Activated T-helper 2 cell treated with anti-CD3 and anti-CD28 coated beads, Interferon-gamma antibody, Interleukin-2, Interleukin-4, amounts not matched to agents 10 μg/mL and 5 μg/mL and 100 μg/mL, durations not matched to agents 14 hours and 24 hours and 36 hours (primary cell): ENCODE results near the gene GRID1. TPM values are rescaled to one million over a fixed set of nuclear protein-coding genes. Genes with fewer than 3 reads are reported as not detected.
A peak's percentile ranks its signal among the peaks of the same experiment; 100 is the strongest.
"Not testable (repeated sequence)": the region's sequence is repeated elsewhere in the genome, so short reads cannot be mapped to it uniquely, and the experiment has no call there.

Experiments used
- DNase-seq: peaks from one replicate; pipeline ENCODE4 v3.0.0; 2021; ENCODE audit warnings: low spot score
- H3K27ac Mint-ChIP-seq: one replicate; pipeline ENCODE4 v1.8.0; 2021; ENCODE audit warnings: mixed read lengths
- H3K27me3 Mint-ChIP-seq: one replicate; pipeline ENCODE4 v1.8.0; 2021; ENCODE audit warnings: low read depth, mixed read lengths
- H3K36me3 Mint-ChIP-seq: one replicate; pipeline ENCODE4 v1.8.0; 2021; ENCODE audit warnings: low read depth, mixed read lengths
- H3K4me1 Mint-ChIP-seq: one replicate; pipeline ENCODE4 v1.8.0; 2021; ENCODE audit warnings: low read depth, mixed read lengths
- H3K4me3 Mint-ChIP-seq: one replicate; pipeline ENCODE4 v1.8.0; 2021; ENCODE audit warnings: low read depth, mild to moderate bottlenecking, moderate library complexity, mixed read lengths
- H3K9me3 Mint-ChIP-seq: one replicate; pipeline ENCODE4 v1.8.0; 2021; ENCODE audit warnings: mixed read lengths
- intact Hi-C: fragments of 100-400 bp; cut with micrococcal nuclease; formaldehyde crosslinking; loops from one replicate; pipeline ENCODE4 v1.15.1; 2023
- total RNA-seq: library from RNA; stranded (reverse); gene quantifications from 2 replicates; pipeline ENCODE4 v1.2.3, GENCODE V29; 2022

The GRID1 gene
- total RNA-seq, 1 donor from 2014 or later, result not detected

DNA sequence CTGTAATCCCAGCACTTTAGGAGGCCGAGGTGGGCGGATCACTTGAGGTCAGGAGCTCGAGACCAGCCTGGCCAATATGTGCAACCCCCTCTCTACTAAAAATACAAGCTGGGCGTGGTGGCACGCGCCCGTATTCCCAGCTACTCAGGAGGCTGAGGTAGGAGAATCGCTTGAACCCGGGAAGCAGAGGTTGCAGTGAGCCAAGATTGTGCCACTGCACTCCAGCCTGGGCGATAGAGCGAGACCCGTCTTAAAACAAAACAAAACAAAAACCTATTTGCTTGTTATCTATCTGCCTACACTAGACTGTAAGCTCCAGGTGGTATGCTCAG lies 22.5 kb upstream of the GRID1 start:
- intact Hi-C loops, result loop anchor here (2.0 kb wide), 1 partner anchor 196 kb away; no protein-coding TSS in a partner anchor
- not testable (repeated sequence) for H3K27ac Mint-ChIP-seq, H3K4me1 Mint-ChIP-seq, DNase-seq, H3K36me3 Mint-ChIP-seq, H3K9me3 Mint-ChIP-seq
- H3K4me3 Mint-ChIP-seq, result peak overlapping the region; percentile 69
- peaks cover 58% of the 10 kb centered on the region for H3K27me3 Mint-ChIP-seq

DNA sequence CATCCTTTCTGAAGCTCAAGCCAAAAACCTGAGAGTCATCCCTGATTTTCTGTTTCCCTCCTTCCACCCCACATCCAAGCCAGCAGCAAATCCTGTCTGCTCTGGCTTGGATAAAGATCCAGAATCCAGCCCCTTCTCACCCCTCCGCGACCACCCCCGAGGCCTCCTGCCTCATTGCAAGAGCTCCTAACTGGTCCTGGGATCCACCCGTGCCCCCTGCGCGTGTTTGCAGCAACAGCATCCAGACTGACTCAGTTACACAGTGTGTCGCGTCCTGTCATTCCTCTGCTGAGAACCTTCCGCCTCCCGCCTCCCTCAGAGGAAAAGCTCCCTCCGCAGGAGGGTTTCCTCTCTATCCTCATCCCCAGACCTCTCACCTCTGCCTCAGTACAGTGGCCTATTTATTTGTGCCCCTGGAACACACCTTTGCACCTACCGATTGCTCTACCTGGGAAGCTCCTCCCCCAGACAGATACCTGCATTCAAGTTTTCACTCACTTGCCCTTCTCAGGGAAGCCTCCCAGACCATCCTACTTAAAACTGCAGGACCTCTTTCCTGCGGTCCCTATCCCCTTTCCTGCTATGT lies 21.6 kb upstream of the GRID1 start:
- Mint-ChIP-seq H3K27ac (no peak overlapping the region), H3K4me1 (peaks cover 2% of the 10 kb centered on the region), H3K9me3 (no peaks in the 10 kb centered on the region), H3K36me3 (no peaks in the 10 kb centered on the region), H3K27me3 (peaks cover 58% of the 10 kb centered on the region), H3K4me3 (no peak overlapping the region)
- intact Hi-C loops, result loop anchor here (2.0 kb wide), 1 partner anchor 197 kb away; no protein-coding TSS in a partner anchor
- DNase-seq, result no peak

DNA sequence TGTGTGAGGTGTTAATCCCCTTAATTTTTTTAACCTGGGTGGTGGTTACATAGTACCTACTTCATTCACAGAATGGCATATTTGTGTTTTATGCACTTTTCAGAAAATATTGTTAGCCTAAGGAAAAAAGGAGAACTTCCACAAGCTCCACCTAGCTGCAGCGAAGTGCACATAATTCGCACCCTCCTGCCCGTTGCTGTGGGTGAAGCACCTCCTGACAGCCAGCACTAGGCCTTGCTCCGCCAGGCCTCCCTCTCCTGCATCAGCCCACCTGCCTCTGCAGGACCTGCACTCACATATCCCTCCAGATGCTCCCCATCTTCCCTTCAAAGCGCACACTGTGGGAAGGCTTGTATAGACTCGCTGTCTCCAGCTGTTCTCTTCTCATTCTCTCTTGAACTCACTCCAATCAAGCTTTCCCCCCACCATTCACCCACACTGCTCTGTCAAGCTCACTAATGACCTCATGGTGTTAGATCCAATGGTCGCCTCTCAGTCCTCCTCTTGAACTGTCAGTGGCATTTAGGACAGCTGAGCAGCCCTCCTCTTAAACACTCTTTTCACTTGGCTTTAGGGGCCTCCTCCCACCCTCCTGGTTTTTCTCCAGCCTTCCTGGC lies 20.7 kb upstream of the GRID1 start:
- no peak overlapping the region for H3K4me3 Mint-ChIP-seq
- peaks cover 60% of the 10 kb centered on the region for H3K27me3 Mint-ChIP-seq
- peaks cover 2% of the 10 kb centered on the region for H3K4me1 Mint-ChIP-seq
- DNase-seq, result no peak
- intact Hi-C loops, result no loop called here
- H3K9me3 Mint-ChIP-seq, result no peaks in the 10 kb centered on the region
- H3K36me3 Mint-ChIP-seq, result no peaks in the 10 kb centered on the region
- no peak overlapping the region for H3K27ac Mint-ChIP-seq

DNA sequence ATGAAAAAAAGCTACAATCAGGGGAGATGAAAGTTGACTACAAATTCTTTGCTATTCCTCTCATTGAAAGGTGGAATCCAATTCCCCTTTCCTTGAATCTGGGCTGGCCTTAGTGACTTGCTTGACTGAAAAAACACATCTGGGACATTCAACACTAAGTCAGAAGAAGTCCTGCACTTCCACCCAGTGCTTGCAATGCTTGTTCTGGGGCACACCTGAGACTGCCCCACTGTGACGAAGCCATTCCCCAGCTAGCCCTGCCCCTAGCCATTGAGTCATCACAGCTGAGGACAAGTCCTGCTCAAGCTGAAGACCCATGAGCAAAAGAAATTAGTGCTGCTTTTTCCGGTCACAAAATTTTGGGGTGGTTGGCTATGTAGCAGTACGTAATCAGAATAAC lies 19.2 kb upstream of the GRID1 start:
- peaks cover 62% of the 10 kb centered on the region for H3K27me3 Mint-ChIP-seq
- intact Hi-C loops, result no loop called here
- H3K4me3 Mint-ChIP-seq, result no peak overlapping the region

DNA sequence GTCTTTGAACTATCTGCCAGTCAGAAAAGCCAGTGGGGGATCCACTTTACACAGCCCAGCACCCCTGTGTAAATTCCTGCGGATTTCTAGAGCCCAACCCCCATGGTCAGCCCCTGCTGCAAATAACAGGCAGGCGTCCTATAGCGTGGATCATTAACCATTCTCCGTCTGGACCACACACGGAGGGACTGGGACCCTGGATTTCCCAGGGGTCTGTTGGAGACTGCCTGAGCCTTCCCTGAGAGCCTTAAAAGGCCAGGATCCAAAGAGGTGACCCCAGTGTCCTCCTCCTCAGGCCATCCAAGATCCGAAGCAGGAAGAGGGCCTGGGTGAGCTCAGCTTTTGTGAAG lies 11.2 kb upstream of the GRID1 start:
- Mint-ChIP-seq H3K9me3 (no peaks in the 10 kb centered on the region), H3K27me3 (peaks cover 56% of the 10 kb centered on the region), H3K27ac (no peak overlapping the region), H3K4me3 (no peak overlapping the region), H3K4me1 (no peaks in the 10 kb centered on the region), H3K36me3 (no peaks in the 10 kb centered on the region)
- intact Hi-C loops, result loop anchor here (1.0 to 10.0 kb wide), 5 partner anchors 277 to 1833 kb away; no protein-coding TSS in a partner anchor
- no peak for DNase-seq

More for the DNA sequence above, 19.2 kb upstream of the GRID1 start:
- no peaks in the 10 kb centered on the region for H3K9me3 Mint-ChIP-seq
- H3K27ac Mint-ChIP-seq, result no peak overlapping the region
- no peaks in the 10 kb centered on the region for H3K36me3 Mint-ChIP-seq
- peaks cover 2% of the 10 kb centered on the region for H3K4me1 Mint-ChIP-seq
- DNase-seq, result no peak

DNA sequence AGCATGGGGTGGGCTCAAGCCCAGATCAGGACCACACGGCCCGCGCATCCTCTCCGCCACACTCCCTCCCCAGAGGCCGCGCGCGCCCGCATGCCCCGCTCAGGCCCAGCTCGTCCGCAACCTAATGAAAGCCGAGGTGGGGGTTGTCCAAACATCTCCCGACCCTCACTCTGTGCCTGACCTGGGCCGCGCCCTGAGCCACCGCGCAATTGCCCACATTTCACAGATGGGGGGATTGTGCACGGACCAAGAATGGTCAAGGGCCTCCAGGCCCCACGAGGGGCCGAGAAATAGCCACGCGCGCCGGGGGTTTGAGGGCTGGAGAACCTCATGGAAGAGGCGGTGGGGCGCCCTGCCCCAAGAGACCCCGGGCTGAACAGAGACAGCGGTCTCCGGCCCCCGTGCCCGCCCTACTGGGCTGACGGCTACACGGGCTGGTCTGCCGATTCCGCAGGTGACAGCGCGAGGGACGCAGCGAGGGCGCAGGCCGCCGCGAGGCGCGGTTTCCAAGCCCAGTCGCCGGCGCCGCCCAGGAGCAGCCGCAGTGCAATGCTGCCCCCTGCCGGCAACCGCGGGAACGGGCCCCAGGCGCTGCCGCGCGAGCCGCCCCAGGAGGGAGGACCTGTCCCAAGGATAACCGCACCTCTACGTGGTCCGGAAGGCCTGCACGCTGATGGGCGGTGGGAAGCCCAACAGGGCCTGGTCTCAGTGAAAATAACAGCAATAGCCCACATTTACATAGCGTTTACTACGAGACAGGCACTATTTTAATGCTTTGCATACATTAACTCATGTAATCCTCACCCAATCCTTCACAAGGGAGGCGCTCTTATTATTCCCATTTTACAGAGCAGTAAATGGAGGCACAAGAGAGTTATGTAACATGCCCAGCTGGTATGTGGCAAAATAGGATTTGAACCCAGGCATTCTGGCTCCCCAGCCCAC lies 10.5 kb upstream of the GRID1 start:
- no peaks in the 10 kb centered on the region for H3K4me1 Mint-ChIP-seq
- no peak overlapping the region for H3K4me3 Mint-ChIP-seq
- peaks cover 56% of the 10 kb centered on the region for H3K27me3 Mint-ChIP-seq
- no peaks in the 10 kb centered on the region for H3K36me3 Mint-ChIP-seq
- no peak overlapping the region for H3K27ac Mint-ChIP-seq
- intact Hi-C loops, result loop anchor here (1.0 to 10.0 kb wide), 5 partner anchors 277 to 1832 kb away; no protein-coding TSS in a partner anchor
- DNase-seq, result peak; percentile 72
- no peaks in the 10 kb centered on the region for H3K9me3 Mint-ChIP-seq

DNA sequence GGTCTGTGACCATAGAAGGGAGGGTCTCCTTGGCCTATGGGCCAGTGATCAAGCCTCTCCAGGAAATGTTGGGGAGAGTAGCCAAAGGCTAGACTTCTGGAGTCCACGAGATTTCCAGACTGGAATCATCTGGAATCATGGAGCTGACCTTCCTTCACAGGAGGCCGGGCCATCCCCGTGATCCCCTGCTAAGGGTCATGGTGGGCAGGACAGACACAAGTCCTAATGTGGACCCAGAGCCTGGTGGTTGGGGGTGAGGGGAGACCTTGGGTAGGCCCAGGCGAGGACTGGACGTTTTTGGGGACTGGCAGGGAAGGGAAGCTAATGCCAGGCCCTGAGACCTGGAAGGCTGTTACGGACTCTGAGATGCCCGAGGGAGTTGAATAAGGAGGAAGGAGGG lies 9.8 kb upstream of the GRID1 start:
- Mint-ChIP-seq H3K36me3 (no peaks in the 10 kb centered on the region), H3K4me1 (no peaks in the 10 kb centered on the region), H3K9me3 (no peaks in the 10 kb centered on the region), H3K27me3 (peaks cover 53% of the 10 kb centered on the region), H3K4me3 (no peak overlapping the region), H3K27ac (no peak overlapping the region)
- intact Hi-C loops, result loop anchor here (5.0 to 10.0 kb wide), 4 partner anchors 379 to 1832 kb away; no protein-coding TSS in a partner anchor
- no peak for DNase-seq

DNA sequence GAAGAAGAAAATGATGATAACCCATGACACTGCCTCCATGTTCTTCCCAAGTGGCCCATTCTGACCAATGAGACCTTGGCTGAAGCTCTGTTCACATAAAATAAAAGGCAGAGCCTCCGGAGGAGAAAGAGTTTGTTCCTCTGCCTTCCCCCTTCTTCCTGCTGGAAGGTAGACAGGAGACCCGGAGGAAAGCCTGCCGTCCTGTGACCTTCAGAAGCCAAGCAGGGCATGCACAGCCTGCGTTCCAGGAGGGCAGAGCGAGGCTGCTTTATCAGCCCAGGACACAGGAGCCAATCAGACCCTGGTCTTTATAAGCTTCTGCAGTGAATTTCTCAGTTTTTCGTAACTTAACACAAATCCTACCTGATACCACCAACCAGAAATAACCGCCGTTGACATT lies 8.6 kb upstream of the GRID1 start:
- H3K27ac Mint-ChIP-seq, result no peak overlapping the region
- H3K4me1 Mint-ChIP-seq, result no peaks in the 10 kb centered on the region
- intact Hi-C loops, result loop anchor here (5.0 to 10.0 kb wide), 4 partner anchors 378 to 1830 kb away; no protein-coding TSS in a partner anchor
- no peaks in the 10 kb centered on the region for H3K36me3 Mint-ChIP-seq
- no peak overlapping the region for H3K4me3 Mint-ChIP-seq
- DNase-seq, result no peak
- H3K27me3 Mint-ChIP-seq, result peaks cover 53% of the 10 kb centered on the region
- no peaks in the 10 kb centered on the region for H3K9me3 Mint-ChIP-seq

DNA sequence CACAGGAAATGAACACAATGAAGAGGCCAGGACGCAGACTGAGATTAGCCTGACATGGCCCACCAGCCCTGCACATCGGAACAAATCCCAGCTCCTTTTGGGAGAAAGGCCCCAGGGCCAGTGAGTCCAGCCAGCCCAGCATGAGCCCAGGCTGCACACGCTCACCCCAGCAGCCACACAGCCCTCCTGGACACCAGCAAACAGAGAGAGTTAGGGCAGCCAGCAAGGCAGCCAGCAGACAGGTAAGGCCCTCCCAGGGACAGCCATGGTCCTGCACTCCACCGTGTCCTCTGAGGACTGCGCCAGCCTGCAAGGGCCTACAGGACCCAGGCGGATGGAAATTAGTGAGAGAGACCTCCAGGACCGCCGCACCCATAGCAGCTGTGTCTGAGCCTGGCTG lies 8.1 kb upstream of the GRID1 start:
- intact Hi-C loops, result loop anchor here (5.0 to 10.0 kb wide), 4 partner anchors 377 to 1830 kb away; no protein-coding TSS in a partner anchor
- H3K27me3 Mint-ChIP-seq, result peaks cover 55% of the 10 kb centered on the region
- DNase-seq, result no peak
- no peaks in the 10 kb centered on the region for H3K4me1 Mint-ChIP-seq
- H3K4me3 Mint-ChIP-seq, result no peak overlapping the region
- H3K9me3 Mint-ChIP-seq, result no peaks in the 10 kb centered on the region
- no peak overlapping the region for H3K27ac Mint-ChIP-seq
- H3K36me3 Mint-ChIP-seq, result no peaks in the 10 kb centered on the region

DNA sequence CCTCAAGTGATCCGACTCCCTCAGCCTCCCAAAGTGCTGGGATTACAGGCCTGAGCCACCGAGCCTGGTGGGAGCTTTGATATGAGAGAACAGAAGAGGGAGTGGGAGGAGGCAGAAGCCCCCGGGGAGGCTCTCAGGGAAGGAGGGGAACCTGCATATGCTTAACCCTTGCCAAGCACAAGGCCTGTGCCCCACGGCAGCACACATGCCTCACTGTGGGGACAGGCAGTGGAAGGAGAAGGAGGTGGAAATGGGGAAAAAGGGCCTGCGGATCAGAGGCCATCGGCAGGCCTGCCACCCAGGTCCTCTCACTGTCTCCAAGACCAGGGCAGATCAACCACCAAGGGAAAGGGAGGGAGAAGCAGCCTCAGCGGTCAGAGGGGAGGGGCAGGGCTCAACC lies 7.2 kb upstream of the GRID1 start:
- Mint-ChIP-seq H3K4me3 (no peak overlapping the region), H3K4me1 (no peaks in the 10 kb centered on the region), H3K27me3 (peaks cover 60% of the 10 kb centered on the region), H3K27ac (no peak overlapping the region), H3K36me3 (no peaks in the 10 kb centered on the region), H3K9me3 (no peaks in the 10 kb centered on the region)
- intact Hi-C loops, result loop anchor here (10.0 kb wide), 1 partner anchor 1829 kb away; no protein-coding TSS in a partner anchor
- no peak for DNase-seq

DNA sequence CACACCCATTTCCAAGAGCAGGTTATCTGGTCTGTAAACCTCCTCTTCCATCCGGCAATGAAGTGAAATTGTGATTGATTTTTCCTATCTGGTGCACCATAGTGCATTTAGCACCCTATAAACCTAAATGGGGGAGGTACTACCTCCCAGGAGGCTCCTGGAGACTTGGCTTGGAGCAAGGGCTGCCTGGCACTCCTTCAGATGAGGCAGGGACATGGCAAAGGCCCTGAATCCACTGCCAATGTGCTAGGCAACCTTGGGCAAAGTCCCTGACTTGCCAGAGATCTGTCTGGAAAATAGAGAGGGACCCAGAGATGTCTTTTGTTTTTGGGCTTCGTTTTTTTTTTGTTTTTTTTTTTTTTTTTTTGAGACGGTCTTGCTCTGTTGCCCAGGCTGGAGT lies 6.7 kb upstream of the GRID1 start:
- Mint-ChIP-seq H3K9me3 (no peaks in the 10 kb centered on the region), H3K4me1 (no peaks in the 10 kb centered on the region), H3K4me3 (no peak overlapping the region), H3K36me3 (no peaks in the 10 kb centered on the region), H3K27me3 (peaks cover 61% of the 10 kb centered on the region), H3K27ac (no peak overlapping the region)
- intact Hi-C loops, result loop anchor here (10.0 kb wide), 1 partner anchor 1828 kb away; no protein-coding TSS in a partner anchor
- DNase-seq, result no peak

DNA sequence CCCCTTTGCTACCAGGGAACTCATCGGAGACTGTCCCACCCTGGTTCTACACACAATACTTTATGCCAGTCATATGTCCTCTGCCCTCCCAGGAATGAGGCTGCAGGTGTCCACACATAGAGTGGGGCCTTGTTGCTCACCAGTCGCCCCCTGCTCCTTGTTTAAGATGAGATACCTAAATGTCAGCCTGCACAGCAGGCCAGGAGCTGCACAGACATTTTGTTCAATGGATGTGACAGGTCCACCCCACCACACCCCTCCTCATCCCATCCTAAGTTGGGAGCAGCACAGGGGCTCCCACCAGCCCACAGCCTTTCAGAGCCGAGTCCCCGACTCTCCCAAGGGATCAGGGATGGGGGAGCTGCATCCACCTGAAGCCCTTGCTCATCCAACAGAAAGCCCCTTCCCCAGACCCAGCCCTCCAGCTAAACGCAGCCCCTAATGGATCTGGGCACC lies 6.2 kb upstream of the GRID1 start:
- peaks cover 62% of the 10 kb centered on the region for H3K27me3 Mint-ChIP-seq
- no peak overlapping the region for H3K27ac Mint-ChIP-seq
- intact Hi-C loops, result loop anchor here (10.0 kb wide), 1 partner anchor 1828 kb away; no protein-coding TSS in a partner anchor
- H3K9me3 Mint-ChIP-seq, result no peaks in the 10 kb centered on the region
- DNase-seq, result no peak
- H3K36me3 Mint-ChIP-seq, result no peaks in the 10 kb centered on the region
- H3K4me1 Mint-ChIP-seq, result no peaks in the 10 kb centered on the region
- no peak overlapping the region for H3K4me3 Mint-ChIP-seq
